WI38 (cell line): ENCODE data around the gene OGG1.
A peak's percentile ranks its signal among the peaks of the same experiment; 100 is the strongest.

Experiments
- H3K4me3 ChIP-seq: 2 replicates; pipeline ENCODE4 v1.5.1; 2011; ENCODE audit warnings: low read depth, mild to moderate bottlenecking, control low read depth, low read length
- TF ChIP-seq, protein P1 (sequence below): IDR thresholded peaks from 2 replicates; pipeline ENCODE4 v1.5.1; 2012; ENCODE audit warnings: low read depth, mild to moderate bottlenecking, control low read depth, low read length

The OGG1 gene

DNA sequence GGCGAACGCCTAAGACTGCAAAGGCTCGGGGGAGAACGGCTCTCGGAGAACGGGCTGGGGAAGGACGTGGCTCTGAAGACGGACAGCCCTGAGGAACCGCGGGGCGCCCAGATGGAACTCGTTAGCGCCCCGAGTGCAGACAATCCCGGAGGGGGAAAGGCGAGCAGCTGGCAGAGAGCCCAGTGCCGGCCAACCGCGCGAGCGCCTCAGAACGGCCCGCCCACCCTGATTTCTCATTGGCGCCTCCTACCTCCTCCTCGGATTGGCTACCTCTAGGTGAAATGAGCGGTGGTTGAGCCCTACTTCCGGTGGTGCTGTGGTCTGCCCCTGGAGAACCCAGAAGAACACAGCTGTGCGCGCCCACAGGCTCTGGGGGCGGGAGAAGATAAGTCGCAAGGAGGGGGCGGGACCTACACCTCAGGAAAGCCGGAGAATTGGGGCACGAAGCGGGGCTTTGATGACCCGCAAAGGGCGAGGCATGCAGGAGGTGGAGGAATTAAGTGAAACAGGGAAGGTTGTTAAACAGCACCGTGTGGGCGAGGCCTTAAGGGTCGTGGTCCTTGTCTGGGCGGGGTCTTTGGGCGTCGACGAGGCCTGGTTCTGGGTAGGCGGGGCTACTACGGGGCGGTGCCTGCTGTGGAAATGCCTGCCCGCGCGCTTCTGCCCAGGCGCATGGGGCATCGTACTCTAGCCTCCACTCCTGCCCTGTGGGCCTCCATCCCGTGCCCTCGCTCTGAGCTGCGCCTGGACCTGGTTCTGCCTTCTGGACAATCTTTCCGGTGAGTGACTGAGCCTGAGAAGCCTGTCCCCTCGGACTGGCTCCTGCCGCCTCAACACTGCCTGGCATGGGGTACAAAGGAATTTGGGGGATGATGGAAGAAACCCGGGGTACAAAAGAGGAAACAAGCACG is at the start of gene OGG1:
TSS of gene OGG1 (plus strand) at position 308 of the 911 bp plus-strand sequence. CDS start at position 643, 335 bp downstream.
- TF ChIP-seq, protein P1, sequence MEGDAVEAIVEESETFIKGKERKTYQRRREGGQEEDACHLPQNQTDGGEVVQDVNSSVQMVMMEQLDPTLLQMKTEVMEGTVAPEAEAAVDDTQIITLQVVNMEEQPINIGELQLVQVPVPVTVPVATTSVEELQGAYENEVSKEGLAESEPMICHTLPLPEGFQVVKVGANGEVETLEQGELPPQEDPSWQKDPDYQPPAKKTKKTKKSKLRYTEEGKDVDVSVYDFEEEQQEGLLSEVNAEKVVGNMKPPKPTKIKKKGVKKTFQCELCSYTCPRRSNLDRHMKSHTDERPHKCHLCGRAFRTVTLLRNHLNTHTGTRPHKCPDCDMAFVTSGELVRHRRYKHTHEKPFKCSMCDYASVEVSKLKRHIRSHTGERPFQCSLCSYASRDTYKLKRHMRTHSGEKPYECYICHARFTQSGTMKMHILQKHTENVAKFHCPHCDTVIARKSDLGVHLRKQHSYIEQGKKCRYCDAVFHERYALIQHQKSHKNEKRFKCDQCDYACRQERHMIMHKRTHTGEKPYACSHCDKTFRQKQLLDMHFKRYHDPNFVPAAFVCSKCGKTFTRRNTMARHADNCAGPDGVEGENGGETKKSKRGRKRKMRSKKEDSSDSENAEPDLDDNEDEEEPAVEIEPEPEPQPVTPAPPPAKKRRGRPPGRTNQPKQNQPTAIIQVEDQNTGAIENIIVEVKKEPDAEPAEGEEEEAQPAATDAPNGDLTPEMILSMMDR = no peak

DNA sequence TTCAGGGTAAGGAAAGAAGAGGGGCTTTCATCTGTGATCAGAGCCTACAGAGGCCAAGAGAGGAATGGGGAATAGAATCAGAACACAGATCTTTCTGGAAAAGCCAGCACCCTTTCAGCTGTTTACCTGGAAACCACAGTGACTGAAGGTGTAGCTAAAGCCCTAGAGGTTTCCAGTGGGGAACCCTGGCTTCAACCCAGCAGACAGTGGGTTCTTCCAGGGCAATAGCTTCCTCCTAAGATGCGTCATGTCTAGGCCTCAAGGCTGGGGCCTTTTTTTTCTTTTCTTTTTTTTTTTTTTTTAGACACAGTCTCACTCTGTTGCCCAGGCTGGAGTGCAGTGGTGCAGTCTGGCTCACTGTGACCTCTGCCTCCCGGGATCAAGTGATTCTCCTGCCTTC is 49.2 kb upstream of the OGG1 start:
- no peak overlapping the region for H3K4me3 ChIP-seq
- TF ChIP-seq, protein P1 = no peak

More for the DNA sequence above, at the start of gene OGG1:
- H3K4me3 ChIP-seq = peak within 1 kb of the TSS; percentile 87

- TF ChIP-seq, protein P1 = no peak
These were observed 48.7 kb upstream of the OGG1 start for GRCh38 chr3:9701006-9701405.

DNA sequence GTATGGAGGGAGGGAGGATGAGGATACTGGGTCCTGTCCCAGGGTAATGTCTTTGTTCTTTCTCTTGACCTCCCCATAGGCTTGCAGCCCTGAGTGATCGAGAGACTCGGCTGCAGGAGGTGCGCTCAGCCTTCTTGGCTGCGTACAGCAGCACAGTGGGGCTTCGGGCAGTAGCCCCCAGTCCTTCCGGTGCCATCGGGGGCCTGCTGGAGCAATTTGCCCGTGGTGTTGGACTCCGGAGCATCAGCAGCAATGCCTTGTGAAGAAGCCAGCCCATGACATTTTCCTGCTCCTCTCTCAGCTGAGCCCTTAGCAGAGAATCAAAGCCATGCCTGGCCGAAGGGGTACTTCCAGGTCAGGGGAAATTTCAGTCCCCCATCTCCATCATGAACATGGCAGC is 48.0 kb upstream of the OGG1 start:
- TF ChIP-seq, protein P1 = no peak
- H3K4me3 ChIP-seq = no peak overlapping the region

More at GRCh38 chr3:9701006-9701405, 48.7 kb upstream of the OGG1 start:
- no peak overlapping the region for H3K4me3 ChIP-seq

- TF ChIP-seq, protein P1 = no peak
- H3K4me3 ChIP-seq = no peak overlapping the region
These were observed 46.5 kb upstream of the OGG1 start for GRCh38 chr3:9703240-9703639.

DNA sequence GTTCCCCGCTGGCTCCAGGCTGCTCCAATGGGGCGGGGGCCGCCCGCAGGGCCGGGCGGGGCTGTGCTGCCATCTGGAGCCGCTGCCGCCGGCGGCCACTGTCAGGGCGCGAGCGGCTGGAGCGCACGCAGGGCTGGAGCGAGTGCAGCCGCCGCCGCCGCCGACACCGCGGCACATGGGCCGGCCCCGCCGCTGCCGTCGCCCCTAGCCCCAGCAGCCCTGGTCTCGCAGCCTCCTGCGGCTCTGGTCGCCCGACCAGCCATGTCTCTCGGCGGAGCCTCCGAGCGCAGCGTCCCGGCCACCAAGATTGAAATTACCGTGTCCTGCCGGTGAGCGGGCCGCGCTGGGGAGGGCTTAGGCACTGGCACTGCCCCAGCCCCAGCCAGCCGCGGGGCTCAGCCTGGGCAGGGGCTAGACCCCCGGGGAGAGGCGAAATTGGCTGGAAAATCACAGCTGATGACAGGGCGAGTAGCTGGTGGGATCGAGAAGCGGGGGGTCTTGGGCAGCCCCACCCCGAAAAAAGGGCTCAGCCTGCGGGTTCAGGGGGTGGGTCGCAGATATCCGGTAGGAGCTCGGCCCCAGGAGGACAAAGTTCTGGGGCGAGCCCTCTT is 45.9 kb upstream of the OGG1 start, which contains the start of gene CPNE9:
TSS of gene CPNE9 (plus strand) at position 98 of the 611 bp plus-strand sequence. CDS start at position 262, 164 bp downstream.
- peak within 1 kb of the TSS; percentile 16; the same call in 1 of the 2 replicates for H3K4me3 ChIP-seq
- TF ChIP-seq, protein P1 = no peak
